Esophagus muscularis mucosa (tissue), 4 donors: ENCODE results near the gene XNDC1N.

Experiments
- CTCF ChIP-seq, 3 experiments: fragments of 200-600 bp in 2 of 3; fragments of 450-650 bp in 1 of 3; sonication (generic) in 2 of 3; IDR thresholded peaks; one replicate each; pipeline ENCODE4 v1.5.1; 2017 to 2019; ENCODE audit warnings: antibody characterized with exemption in 3 of 3, mild to moderate bottlenecking in 2 of 3, moderate library complexity in 1 of 3
- EP300 ChIP-seq: sonication (generic); formaldehyde crosslinking; IDR thresholded peaks from one replicate; pipeline ENCODE4 v1.6.1; 2017; ENCODE audit warnings: antibody characterized with exemption
- POLR2A ChIP-seq: fragments of 450-650 bp; IDR thresholded peaks from one replicate; pipeline ENCODE4 v1.6.1; 2017; ENCODE audit warnings: antibody characterized with exemption, moderate library complexity, mild to moderate bottlenecking, low read depth
- POLR2AphosphoS5 ChIP-seq, 2 donors: sonication (generic); formaldehyde crosslinking; IDR thresholded peaks; one replicate each; pipeline ENCODE4 v1.6.1; 2017; ENCODE audit warnings: antibody characterized with exemption in 2 of 2

GRCh38 chr11:71933141-71933933 is 4.9 kb upstream of the XNDC1N start:
- TF ChIP-seq CTCF (IDR thresholded peaks at IDR 0.05), result no peak
- no peak for TF ChIP-seq EP300
- TF ChIP-seq POLR2A, result no peak
- no peak for TF ChIP-seq POLR2AphosphoS5 (IDR thresholded peaks at IDR 0.05)
